Stimulated activated naive CD8-positive, alpha-beta T cell treated with anti-CD3 and anti-CD28 coated beads, Interleukin-15, Interleukin-2, amounts not matched to agents 100 ng/mL and 50 ng/mL, for 24 hours (primary cell): ENCODE results near the gene ACVRL1.

Experiments
- H3K27ac Mint-ChIP-seq: one replicate; pipeline ENCODE4 v1.8.0; 2021; ENCODE audit warnings: mild to moderate bottlenecking, mixed read lengths
- H3K27me3 Mint-ChIP-seq: one replicate; pipeline ENCODE4 v1.8.0; 2021; ENCODE audit warnings: mixed read lengths
- H3K36me3 Mint-ChIP-seq: one replicate; pipeline ENCODE4 v1.8.0; 2021; ENCODE audit warnings: low read depth, mixed read lengths
- H3K4me1 Mint-ChIP-seq: one replicate; pipeline ENCODE4 v1.8.0; 2021; ENCODE audit warnings: low read depth, mixed read lengths
- H3K4me3 Mint-ChIP-seq: one replicate; pipeline ENCODE4 v1.8.0; 2021; ENCODE audit warnings: mild to moderate bottlenecking, mixed read lengths
- H3K9me3 Mint-ChIP-seq: one replicate; pipeline ENCODE4 v1.8.0; 2021; ENCODE audit warnings: mixed read lengths

ACVRL1 gene

GRCh38 chr12:51962737-51963136 is 55.4 kb downstream of the ACVRL1 start:
- H3K4me1 Mint-ChIP-seq, result peaks cover 22% of the 10 kb centered on the region
- H3K27me3 Mint-ChIP-seq, result no peaks in the 10 kb centered on the region
- H3K9me3 Mint-ChIP-seq, result no peaks in the 10 kb centered on the region
- peaks cover 30% of the 10 kb centered on the region for H3K36me3 Mint-ChIP-seq
- H3K27ac Mint-ChIP-seq, result no peak overlapping the region
- H3K4me3 Mint-ChIP-seq, result no peak overlapping the region

- H3K9me3 Mint-ChIP-seq, result no peaks in the 10 kb centered on the region
- H3K36me3 Mint-ChIP-seq, result peaks cover 30% of the 10 kb centered on the region
- no peaks in the 10 kb centered on the region for H3K27me3 Mint-ChIP-seq
- H3K4me3 Mint-ChIP-seq, result no peak overlapping the region
- H3K4me1 Mint-ChIP-seq, result peaks cover 22% of the 10 kb centered on the region
- H3K27ac Mint-ChIP-seq, result no peak overlapping the region
These were observed 56.2 kb downstream of the ACVRL1 start for GRCh38 chr12:51963477-51963876.

- Mint-ChIP-seq H3K27me3 (no peaks in the 10 kb centered on the region), H3K4me3 (no peak overlapping the region), H3K4me1 (peaks cover 55% of the 10 kb centered on the region), H3K9me3 (no peaks in the 10 kb centered on the region), H3K36me3 (no peaks in the 10 kb centered on the region), H3K27ac (no peak overlapping the region)
These were observed 62.3 kb downstream of the ACVRL1 start for GRCh38 chr12:51969643-51970042.

GRCh38 chr12:51970904-51971646 is 63.8 kb downstream of the ACVRL1 start:
- Mint-ChIP-seq H3K36me3 (peaks cover 10% of the 10 kb centered on the region), H3K4me3 (peak overlapping the region; percentile 73), H3K9me3 (no peaks in the 10 kb centered on the region), H3K27ac (peak overlapping the region; percentile 46), H3K4me1 (peaks cover 69% of the 10 kb centered on the region), H3K27me3 (no peaks in the 10 kb centered on the region)

GRCh38 chr12:51971679-51972421 is 64.5 kb downstream of the ACVRL1 start:
- Mint-ChIP-seq H3K4me3 (peak overlapping the region; percentile 73), H3K9me3 (no peaks in the 10 kb centered on the region), H3K27ac (peak overlapping the region; percentile 46), H3K36me3 (peaks cover 18% of the 10 kb centered on the region), H3K27me3 (no peaks in the 10 kb centered on the region), H3K4me1 (peaks cover 77% of the 10 kb centered on the region)

- Mint-ChIP-seq H3K27me3 (no peaks in the 10 kb centered on the region), H3K4me1 (peaks cover 78% of the 10 kb centered on the region), H3K36me3 (peaks cover 20% of the 10 kb centered on the region), H3K4me3 (peak overlapping the region; percentile 34), H3K27ac (peak overlapping the region; percentile 32), H3K9me3 (no peaks in the 10 kb centered on the region)
These were observed 65.1 kb downstream of the ACVRL1 start for GRCh38 chr12:51972422-51972812.

- Mint-ChIP-seq H3K9me3 (no peaks in the 10 kb centered on the region), H3K36me3 (peaks cover 20% of the 10 kb centered on the region), H3K4me3 (peak overlapping the region; percentile 34), H3K27me3 (no peaks in the 10 kb centered on the region), H3K27ac (peak overlapping the region; percentile 32), H3K4me1 (peaks cover 78% of the 10 kb centered on the region)
These were observed 65.6 kb downstream of the ACVRL1 start for GRCh38 chr12:51972849-51973273.
